22Rv1 (cell line): ENCODE results near the gene FXYD6.

Experiments
- H3K27ac ChIP-seq: fragments of 450-650 bp; 2 replicates; pipeline ENCODE4 v1.5.1; 2017
- ZFX ChIP-seq: fragments of 450-650 bp; IDR thresholded peaks from 2 replicates; pipeline ENCODE4 v1.6.1; 2017; ENCODE audit warnings: antibody characterized with exemption, borderline replicate concordance
- TF ChIP-seq, protein P1 (sequence below): fragments of 450-650 bp; IDR thresholded peaks from 2 replicates; pipeline ENCODE4 v1.5.1; 2017; ENCODE audit warnings: mild to moderate bottlenecking

The FXYD6 gene

DNA sequence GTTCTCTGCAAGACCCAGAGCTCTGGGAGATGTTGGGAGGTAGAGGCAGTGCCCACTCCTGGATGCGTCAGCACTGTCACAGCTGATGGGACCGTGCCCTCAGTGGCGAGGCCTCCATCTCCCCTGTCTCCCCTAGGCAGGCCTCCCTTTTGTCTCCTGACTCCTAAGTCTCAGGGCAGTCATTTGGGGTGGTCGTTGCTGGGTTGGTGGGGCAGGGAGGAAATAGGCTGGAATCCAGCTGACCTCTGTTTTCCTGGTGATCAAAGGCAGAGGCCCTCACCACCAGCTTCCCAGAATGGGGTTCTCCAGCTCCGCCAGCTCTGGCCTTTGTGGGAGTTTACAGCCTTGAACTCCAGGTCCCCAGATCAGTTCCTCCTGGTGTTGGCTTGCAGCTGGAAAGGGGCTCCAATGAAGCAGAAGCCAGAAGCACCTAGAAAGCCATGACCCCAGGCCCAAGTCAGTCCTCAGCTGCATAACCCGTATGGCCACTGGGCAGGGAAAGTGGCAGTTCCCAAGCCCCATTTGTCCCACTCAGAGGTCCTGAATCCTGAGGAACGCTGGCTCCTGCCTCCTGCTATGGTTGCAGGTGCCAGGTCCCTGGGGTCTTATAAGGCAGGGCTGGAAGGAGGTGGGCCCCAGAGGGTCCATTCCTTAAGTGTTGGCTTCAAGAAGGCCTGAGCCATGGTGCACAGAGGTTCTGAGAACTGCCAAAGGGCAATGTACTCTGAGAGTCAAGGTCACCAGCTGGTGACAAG is 44.6 kb downstream of the FXYD6 start:
- no peak for TF ChIP-seq ZFX
- TF ChIP-seq, protein P1, sequence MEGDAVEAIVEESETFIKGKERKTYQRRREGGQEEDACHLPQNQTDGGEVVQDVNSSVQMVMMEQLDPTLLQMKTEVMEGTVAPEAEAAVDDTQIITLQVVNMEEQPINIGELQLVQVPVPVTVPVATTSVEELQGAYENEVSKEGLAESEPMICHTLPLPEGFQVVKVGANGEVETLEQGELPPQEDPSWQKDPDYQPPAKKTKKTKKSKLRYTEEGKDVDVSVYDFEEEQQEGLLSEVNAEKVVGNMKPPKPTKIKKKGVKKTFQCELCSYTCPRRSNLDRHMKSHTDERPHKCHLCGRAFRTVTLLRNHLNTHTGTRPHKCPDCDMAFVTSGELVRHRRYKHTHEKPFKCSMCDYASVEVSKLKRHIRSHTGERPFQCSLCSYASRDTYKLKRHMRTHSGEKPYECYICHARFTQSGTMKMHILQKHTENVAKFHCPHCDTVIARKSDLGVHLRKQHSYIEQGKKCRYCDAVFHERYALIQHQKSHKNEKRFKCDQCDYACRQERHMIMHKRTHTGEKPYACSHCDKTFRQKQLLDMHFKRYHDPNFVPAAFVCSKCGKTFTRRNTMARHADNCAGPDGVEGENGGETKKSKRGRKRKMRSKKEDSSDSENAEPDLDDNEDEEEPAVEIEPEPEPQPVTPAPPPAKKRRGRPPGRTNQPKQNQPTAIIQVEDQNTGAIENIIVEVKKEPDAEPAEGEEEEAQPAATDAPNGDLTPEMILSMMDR = no peak
- H3K27ac ChIP-seq = no peak overlapping the region

- TF ChIP-seq, protein P1 = no peak
- TF ChIP-seq ZFX = no peak
- H3K27ac ChIP-seq = no peak overlapping the region
These were observed 45.6 kb downstream of the FXYD6 start for GRCh38 chr11:117830674-117831351.

DNA sequence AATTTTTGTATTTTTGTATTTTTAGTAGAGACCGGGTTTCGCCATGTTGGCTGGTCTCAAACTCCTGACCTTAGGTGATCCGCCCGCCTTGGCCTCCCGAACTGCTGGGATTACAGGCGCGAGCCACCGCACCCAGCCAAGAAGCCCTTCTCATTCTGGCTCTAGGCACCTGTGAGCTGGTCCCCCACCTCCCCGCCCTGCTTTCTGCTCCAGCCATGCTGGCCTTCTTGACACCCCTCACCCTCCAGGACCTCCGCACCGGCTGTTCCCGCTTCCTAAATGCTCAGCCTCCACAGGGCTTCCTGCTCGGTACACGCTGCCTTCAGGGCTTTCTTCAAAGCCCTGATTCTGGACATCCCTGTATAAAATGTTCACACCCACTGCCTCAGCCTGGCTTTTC is 46.4 kb downstream of the FXYD6 start:
- H3K27ac ChIP-seq = no peak overlapping the region
- TF ChIP-seq, protein P1 = no peak
- TF ChIP-seq ZFX = no peak

- H3K27ac ChIP-seq = no peak overlapping the region
- TF ChIP-seq ZFX = no peak
- TF ChIP-seq, protein P1 = no peak
These were observed 47.1 kb downstream of the FXYD6 start for GRCh38 chr11:117829369-117829725.

DNA sequence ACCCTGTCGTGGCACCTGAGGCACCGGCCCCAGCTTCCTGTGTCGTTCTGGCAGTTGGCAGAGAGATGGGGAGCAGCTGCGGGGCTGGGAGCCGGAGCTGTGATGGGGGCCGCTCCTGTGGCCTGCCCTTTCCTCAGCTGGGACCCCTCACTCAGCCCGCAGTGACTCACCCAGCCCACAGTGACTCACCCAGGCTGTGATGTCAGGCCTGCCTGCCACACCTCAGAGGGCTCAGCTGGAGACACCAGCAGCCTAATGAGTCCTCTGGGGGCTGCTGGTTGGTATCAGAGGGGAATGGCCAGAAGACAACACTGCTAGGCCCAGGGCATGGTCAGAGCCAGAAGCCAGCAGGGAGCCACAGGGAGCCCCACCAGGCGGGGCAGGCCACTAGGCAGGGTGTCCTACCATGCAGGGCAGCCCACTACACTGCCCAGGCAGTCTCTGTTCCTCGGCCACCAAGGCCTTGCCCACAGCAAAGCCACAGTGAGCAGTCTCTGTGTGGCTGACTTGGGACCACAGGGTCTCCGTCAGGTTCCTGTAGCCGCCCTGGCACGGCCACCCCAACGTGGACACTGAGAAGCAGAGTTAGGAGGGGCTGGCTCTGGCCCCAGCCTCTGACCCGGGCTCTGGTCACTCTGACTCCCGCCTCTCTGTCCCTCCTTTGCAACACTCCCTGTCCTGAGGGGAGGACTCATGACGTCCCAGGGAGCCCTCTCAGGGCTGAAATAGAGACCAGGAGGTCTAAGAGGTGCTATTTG is 47.7 kb downstream of the FXYD6 start:
- TF ChIP-seq, protein P1 = no peak
- no peak for TF ChIP-seq ZFX

GRCh38 chr11:117827521-117828511 is 48.6 kb downstream of the FXYD6 start:
- no peak for TF ChIP-seq ZFX
- TF ChIP-seq, protein P1 = no peak
- H3K27ac ChIP-seq = no peak overlapping the region

More for the DNA sequence above, 47.7 kb downstream of the FXYD6 start:
- no peak overlapping the region for H3K27ac ChIP-seq
